Astrocyte (in vitro differentiated cells and primary cell): ENCODE data around the gene CDKAL1. TPM values are rescaled to one million over a fixed set of nuclear protein-coding genes. Genes with fewer than 3 reads are reported as not detected.

Experiments used
- DNase-seq: peaks from one replicate; pipeline ENCODE4 v3.0.0-alpha.2; 2010; ENCODE audit warnings: low read depth
- FAIRE-seq: peaks from 2 replicates; lab custom pipeline; 2011; peaks lifted over from hg19 to GRCh38; lab: Jason Lieb, UNC
- H2AFZ ChIP-seq: 2 replicates; pipeline ENCODE4 v1.6.0; 2012; ENCODE audit warnings: low read depth, low read length, inconsistent platforms
- H3K27ac ChIP-seq: 2 replicates; pipeline ENCODE4 v1.5.1; 2011; ENCODE audit warnings: low read depth, low read length, inconsistent platforms
- H3K27me3 ChIP-seq: 2 replicates; pipeline ENCODE4 v1.6.0; 2011; ENCODE audit warnings: low read length, inconsistent platforms; ENCODE audit not compliant: insufficient read depth
- H3K36me3 ChIP-seq: 2 replicates; pipeline ENCODE4 v1.5.1; 2011; ENCODE audit warnings: low read length, inconsistent platforms; ENCODE audit not compliant: insufficient read depth
- H3K4me1 ChIP-seq: 2 replicates; pipeline ENCODE4 v1.5.1; 2011; ENCODE audit warnings: low read length, inconsistent platforms; ENCODE audit not compliant: insufficient read depth
- H3K4me2 ChIP-seq: 2 replicates; pipeline ENCODE4 v1.6.0; 2012; ENCODE audit warnings: low read length, inconsistent platforms
- H3K4me3 ChIP-seq: 2 replicates; pipeline ENCODE4 v1.5.1; 2011; ENCODE audit warnings: low read depth, mild to moderate bottlenecking, low read length, inconsistent platforms; ENCODE audit not compliant: insufficient read depth
- H3K79me2 ChIP-seq: 2 replicates; pipeline ENCODE4 v1.6.0; 2012; ENCODE audit warnings: mild to moderate bottlenecking, low read length, inconsistent platforms; ENCODE audit not compliant: insufficient read depth
- H3K9ac ChIP-seq: 2 replicates; pipeline ENCODE4 v1.6.0; 2012; ENCODE audit warnings: mild to moderate bottlenecking, low read length, inconsistent platforms
- H3K9me3 ChIP-seq: 2 replicates; pipeline ENCODE4 v1.5.1; 2012; ENCODE audit warnings: low read depth, mild to moderate bottlenecking, low read length, inconsistent platforms; ENCODE audit not compliant: insufficient read depth
- H4K20me1 ChIP-seq: 2 replicates; pipeline ENCODE4 v1.6.0; 2012; ENCODE audit warnings: low read length, inconsistent platforms; ENCODE audit not compliant: insufficient read depth
- H3K27ac Mint-ChIP-seq: one replicate; pipeline ENCODE4 v1.8.0; 2021; ENCODE audit warnings: mild to moderate bottlenecking, mixed read lengths; ENCODE audit not compliant: unreplicated experiment
- H3K27me3 Mint-ChIP-seq: one replicate; pipeline ENCODE4 v1.8.0; 2021; ENCODE audit warnings: low read depth, mixed read lengths; ENCODE audit not compliant: unreplicated experiment
- H3K36me3 Mint-ChIP-seq: one replicate; pipeline ENCODE4 v1.8.0; 2021; ENCODE audit warnings: low read depth, mixed read lengths; ENCODE audit not compliant: unreplicated experiment
- H3K4me1 Mint-ChIP-seq: one replicate; pipeline ENCODE4 v1.8.0; 2021; ENCODE audit warnings: low read depth, mixed read lengths; ENCODE audit not compliant: unreplicated experiment
- H3K4me3 Mint-ChIP-seq: one replicate; pipeline ENCODE4 v1.8.0; 2021; ENCODE audit warnings: mild to moderate bottlenecking, moderate library complexity, mixed read lengths; ENCODE audit not compliant: unreplicated experiment
- H3K9me3 Mint-ChIP-seq: one replicate; pipeline ENCODE4 v1.8.0; 2021; ENCODE audit warnings: mild to moderate bottlenecking, mixed read lengths; ENCODE audit not compliant: unreplicated experiment
- CTCF ChIP-seq: IDR thresholded peaks from 2 replicates; pipeline ENCODE4 v1.5.1; 2011; ENCODE audit warnings: low read depth, mild to moderate bottlenecking, inconsistent platforms, low read length, moderate library complexity; ENCODE audit not compliant: insufficient read depth
- EZH2 ChIP-seq: IDR thresholded peaks from 2 replicates; pipeline ENCODE4 v1.6.1; 2012; ENCODE audit warnings: mild to moderate bottlenecking, low read length, inconsistent platforms; ENCODE audit not compliant: insufficient read depth
- total RNA-seq: library from RNA; stranded (reverse); gene quantifications from 2 replicates; pipeline ENCODE4 v1.2.1, GENCODE V29; 2021

CDKAL1 gene
- total RNA-seq, 1 donor from 2014 or later, result 13.7 TPM

GRCh38 chr6:20770773-20771172 lies 236.5 kb downstream of the CDKAL1 start:
- no peaks in the 10 kb centered on the region for H3K36me3 Mint-ChIP-seq
- peaks cover 9% of the 10 kb centered on the region for H3K4me1 Mint-ChIP-seq
- no peak for FAIRE-seq
- H3K27ac ChIP-seq, result no peak overlapping the region
- no peaks in the 10 kb centered on the region for H3K36me3 ChIP-seq
- H3K4me3 Mint-ChIP-seq, result no peak overlapping the region
- no peak overlapping the region for H3K4me3 ChIP-seq
- H3K27me3 Mint-ChIP-seq, result no peaks in the 10 kb centered on the region
- H3K4me2 ChIP-seq, result no peak overlapping the region
- H3K79me2 ChIP-seq, result no peaks in the 10 kb centered on the region
- no peaks in the 10 kb centered on the region for H3K9me3 Mint-ChIP-seq
- H3K27me3 ChIP-seq, result no peaks in the 10 kb centered on the region
- DNase-seq, result no peak
- H4K20me1 ChIP-seq, result no peaks in the 10 kb centered on the region
- H3K9me3 ChIP-seq, result no peaks in the 10 kb centered on the region
- no peak for TF ChIP-seq CTCF
- no peak for TF ChIP-seq EZH2
- no peak overlapping the region for H2AFZ ChIP-seq
- no peak overlapping the region for H3K27ac Mint-ChIP-seq
- H3K4me1 ChIP-seq, result no peaks in the 10 kb centered on the region
- no peak overlapping the region for H3K9ac ChIP-seq

GRCh38 chr6:20771409-20771808 lies 237.2 kb downstream of the CDKAL1 start:
- H3K4me2 ChIP-seq, result no peak overlapping the region
- no peak overlapping the region for H3K9ac ChIP-seq
- Mint-ChIP-seq H3K27me3 (no peaks in the 10 kb centered on the region), H3K36me3 (no peaks in the 10 kb centered on the region), H3K9me3 (no peaks in the 10 kb centered on the region), H3K4me3 (no peak overlapping the region), H3K4me1 (peaks cover 9% of the 10 kb centered on the region), H3K27ac (no peak overlapping the region)
- no peaks in the 10 kb centered on the region for H3K27me3 ChIP-seq
- no peaks in the 10 kb centered on the region for H4K20me1 ChIP-seq
- no peaks in the 10 kb centered on the region for H3K36me3 ChIP-seq
- H3K9me3 ChIP-seq, result no peaks in the 10 kb centered on the region
- DNase-seq (no peak), FAIRE-seq (no peak)
- H2AFZ ChIP-seq, result no peak overlapping the region
- no peak overlapping the region for H3K27ac ChIP-seq
- TF ChIP-seq EZH2, result no peak
- no peak for TF ChIP-seq CTCF
- no peaks in the 10 kb centered on the region for H3K79me2 ChIP-seq
- H3K4me3 ChIP-seq, result no peak overlapping the region
- no peaks in the 10 kb centered on the region for H3K4me1 ChIP-seq

GRCh38 chr6:20773822-20774221 lies 239.6 kb downstream of the CDKAL1 start:
- no peaks in the 10 kb centered on the region for H3K36me3 ChIP-seq
- H3K9ac ChIP-seq, result no peak overlapping the region
- H4K20me1 ChIP-seq, result no peaks in the 10 kb centered on the region
- no peaks in the 10 kb centered on the region for H3K9me3 ChIP-seq
- H3K4me3 ChIP-seq, result no peak overlapping the region
- Mint-ChIP-seq H3K27ac (no peak overlapping the region), H3K9me3 (no peaks in the 10 kb centered on the region), H3K4me3 (no peak overlapping the region), H3K36me3 (no peaks in the 10 kb centered on the region), H3K27me3 (no peaks in the 10 kb centered on the region), H3K4me1 (peaks cover 9% of the 10 kb centered on the region)
- TF ChIP-seq CTCF, result no peak
- no peak for TF ChIP-seq EZH2
- no peak for FAIRE-seq
- no peak overlapping the region for H3K27ac ChIP-seq
- H2AFZ ChIP-seq, result no peak overlapping the region
- no peak for DNase-seq
- H3K79me2 ChIP-seq, result no peaks in the 10 kb centered on the region
- no peak overlapping the region for H3K4me2 ChIP-seq
- H3K4me1 ChIP-seq, result no peaks in the 10 kb centered on the region
- H3K27me3 ChIP-seq, result no peaks in the 10 kb centered on the region
